Osteocyte (in vitro differentiated cells): ENCODE measurements around the gene KDM5A. TPM values are rescaled to one million over a fixed set of nuclear protein-coding genes. Genes with fewer than 3 reads are reported as not detected.

Experiments used
- DNase-seq: peaks from one replicate; pipeline ENCODE4 v3.0.0; 2021; ENCODE audit warnings: mixed read lengths; ENCODE audit not compliant: unreplicated experiment; ENCODE audit errors: extremely low spot score
- H3K27ac Mint-ChIP-seq: one replicate; pipeline ENCODE4 v1.8.0; 2021; ENCODE audit warnings: mild to moderate bottlenecking, mixed read lengths; ENCODE audit not compliant: unreplicated experiment
- H3K27me3 Mint-ChIP-seq: one replicate; pipeline ENCODE4 v1.8.0; 2021; ENCODE audit warnings: mixed read lengths; ENCODE audit not compliant: unreplicated experiment
- H3K36me3 Mint-ChIP-seq: one replicate; pipeline ENCODE4 v1.8.0; 2021; ENCODE audit warnings: mixed read lengths; ENCODE audit not compliant: unreplicated experiment
- H3K4me1 Mint-ChIP-seq: one replicate; pipeline ENCODE4 v1.8.0; 2021; ENCODE audit warnings: mixed read lengths; ENCODE audit not compliant: unreplicated experiment
- H3K4me3 Mint-ChIP-seq: one replicate; pipeline ENCODE4 v1.8.0; 2021; ENCODE audit warnings: mild to moderate bottlenecking, moderate library complexity, mixed read lengths; ENCODE audit not compliant: unreplicated experiment
- H3K9me3 Mint-ChIP-seq: one replicate; pipeline ENCODE4 v1.8.0; 2021; ENCODE audit warnings: mixed read lengths; ENCODE audit not compliant: unreplicated experiment
- CTCF ChIP-seq: fragments of 200-600 bp; sonication (generic); IDR thresholded peaks from 2 replicates; pipeline ENCODE4 v1.5.0; 2021; ENCODE audit warnings: antibody characterized with exemption, mild to moderate bottlenecking, moderate library complexity
- total RNA-seq: library from RNA; stranded (reverse); gene quantifications from 2 replicates; pipeline ENCODE4 v1.2.1, GENCODE V29; 2021

The KDM5A gene
- total RNA-seq, 1 donor from 2014 or later, result 81.1 TPM

- DNase-seq, result no peak
- Mint-ChIP-seq H3K9me3 (no peaks in the 10 kb centered on the region), H3K4me1 (no peaks in the 10 kb centered on the region), H3K27me3 (no peaks in the 10 kb centered on the region), H3K36me3 (peaks cover 58% of the 10 kb centered on the region), H3K4me3 (no peak overlapping the region), H3K27ac (no peak overlapping the region)
- TF ChIP-seq CTCF, result no peak
Observed at GRCh38 chr12:332581-333205, 56.4 kb downstream of the KDM5A start.

GRCh38 chr12:331287-331686 lies 57.8 kb downstream of the KDM5A start:
- no peaks in the 10 kb centered on the region for H3K27me3 Mint-ChIP-seq
- H3K27ac Mint-ChIP-seq, result no peak overlapping the region
- no peak overlapping the region for H3K4me3 Mint-ChIP-seq
- TF ChIP-seq CTCF, result no peak
- H3K4me1 Mint-ChIP-seq, result no peaks in the 10 kb centered on the region
- no peaks in the 10 kb centered on the region for H3K9me3 Mint-ChIP-seq
- peaks cover 57% of the 10 kb centered on the region for H3K36me3 Mint-ChIP-seq
- DNase-seq, result no peak

- no peak for TF ChIP-seq CTCF
- H3K27me3 Mint-ChIP-seq, result no peaks in the 10 kb centered on the region
- no peaks in the 10 kb centered on the region for H3K9me3 Mint-ChIP-seq
- no peak overlapping the region for H3K4me3 Mint-ChIP-seq
- no peak for DNase-seq
- no peak overlapping the region for H3K27ac Mint-ChIP-seq
- H3K4me1 Mint-ChIP-seq, result no peaks in the 10 kb centered on the region
- peaks cover 55% of the 10 kb centered on the region for H3K36me3 Mint-ChIP-seq
Observed at GRCh38 chr12:325906-326305, 63.2 kb downstream of the KDM5A start.

GRCh38 chr12:323507-323906 lies 65.6 kb downstream of the KDM5A start:
- no peaks in the 10 kb centered on the region for H3K27me3 Mint-ChIP-seq
- no peaks in the 10 kb centered on the region for H3K9me3 Mint-ChIP-seq
- no peak overlapping the region for H3K27ac Mint-ChIP-seq
- H3K4me1 Mint-ChIP-seq, result no peaks in the 10 kb centered on the region
- no peak overlapping the region for H3K4me3 Mint-ChIP-seq
- H3K36me3 Mint-ChIP-seq, result peaks cover 63% of the 10 kb centered on the region
- no peak for TF ChIP-seq CTCF
- no peak for DNase-seq

GRCh38 chr12:321606-322326 lies 67.4 kb downstream of the KDM5A start:
- peaks cover 65% of the 10 kb centered on the region for H3K36me3 Mint-ChIP-seq

More at GRCh38 chr12:321606-322326, 67.4 kb downstream of the KDM5A start:
- no peak for DNase-seq
- Mint-ChIP-seq H3K27me3 (no peaks in the 10 kb centered on the region), H3K4me1 (no peaks in the 10 kb centered on the region), H3K27ac (no peak overlapping the region), H3K4me3 (no peak overlapping the region), H3K9me3 (no peaks in the 10 kb centered on the region)
- TF ChIP-seq CTCF, result peak; percentile 28
